ENCODE results near the gene PCYT2. TPM values are rescaled to one million over a fixed set of nuclear protein-coding genes. Genes with fewer than 3 reads are reported as not detected.

Gene PCYT2
- polyA plus RNA-seq, 1 experiment = 44.2 TPM

- TF ChIP-seq CTCF (IDR thresholded peaks at IDR 0.05; ENCODE audit: insufficient read depth, low read depth, low read length) = no peak
- Histone ChIP-seq H3K36me3 (ENCODE audit: control insufficient read depth, insufficient read depth, low read length) (no peaks in the 10 kb centered on the region; the same call in 1 of the 2 replicates), H3K27me3 (ENCODE audit: control insufficient read depth, insufficient read depth, low read length) (peaks cover 6% of the 10 kb centered on the region; the same call in 1 of the 2 replicates), H3K4me3 (ENCODE audit: low read depth, low read length) (no peak overlapping the region)
- CTCF ChIA-PET = interaction anchor here (1.6 to 4.4 kb wide), 2 partner anchors 19 to 80 kb away, joined by 6 to 15 read pairs; no protein-coding TSS in a partner anchor
- POLR2A ChIA-PET = no interaction called here
- DNase-seq (ENCODE audit: low read depth) = no peak
These were observed 29.6 kb upstream of the PCYT2 start for GRCh38 chr17:81940538-81941483.

GRCh38 chr17:81939881-81940385, 28.7 kb upstream of the PCYT2 start:
- POLR2A ChIA-PET = no interaction called here
- Histone ChIP-seq H3K4me3 (ENCODE audit: low read depth, low read length) (no peak overlapping the region), H3K27me3 (ENCODE audit: control insufficient read depth, insufficient read depth, low read length) (peaks cover 6% of the 10 kb centered on the region; the same call in 1 of the 2 replicates), H3K36me3 (ENCODE audit: control insufficient read depth, insufficient read depth, low read length) (peaks cover 3% of the 10 kb centered on the region)
- no peak for TF ChIP-seq CTCF (IDR thresholded peaks at IDR 0.05; ENCODE audit: insufficient read depth, low read depth, low read length)
- no peak for DNase-seq (ENCODE audit: low read depth)
- CTCF ChIA-PET = interaction anchor here (4.4 kb wide), 1 partner anchor 20 kb away, joined by 15 read pairs; no protein-coding TSS in a partner anchor

- ChIA-PET POLR2A (no interaction called here), CTCF (interaction anchor here (1.4 to 4.4 kb wide), 3 partner anchors 20 to 23 kb away, joined by 3 to 16 read pairs (median 15); no protein-coding TSS in a partner anchor)
- no peak for DNase-seq (ENCODE audit: low read depth)
- H3K36me3 ChIP-seq (ENCODE audit: control insufficient read depth, insufficient read depth, low read length) = peaks cover 11% of the 10 kb centered on the region
- H3K4me3 ChIP-seq (ENCODE audit: low read depth, low read length) = no peak overlapping the region
- TF ChIP-seq CTCF (IDR thresholded peaks at IDR 0.05; ENCODE audit: insufficient read depth, low read depth, low read length) = no peak
- H3K27me3 ChIP-seq (ENCODE audit: control insufficient read depth, insufficient read depth, low read length) = peaks cover 4% of the 10 kb centered on the region; the same call in 1 of the 2 replicates
These were observed 28.0 kb upstream of the PCYT2 start for GRCh38 chr17:81939218-81939617.

GRCh38 chr17:81935709-81936084, 24.5 kb upstream of the PCYT2 start:
- no peak for TF ChIP-seq CTCF (IDR thresholded peaks at IDR 0.05; ENCODE audit: insufficient read depth, low read depth, low read length)
- POLR2A ChIA-PET = no interaction called here
- CTCF ChIA-PET = interaction anchor here (0.8 to 1.4 kb wide), 2 partner anchors 8 to 14 kb away, joined by 3 read pairs; partner anchors contain the start of gene MAFG

More at GRCh38 chr17:81935709-81936084, 24.5 kb upstream of the PCYT2 start:
- DNase-seq (ENCODE audit: low read depth) = no peak
- H3K4me3 ChIP-seq (ENCODE audit: low read depth, low read length) = peak overlapping the region; percentile 11; the same call in 1 of the 2 replicates
- H3K27me3 ChIP-seq (ENCODE audit: control insufficient read depth, insufficient read depth, low read length) = 0 out of 2 replicates have a peak, but pooled peaks cover 1% of the 10 kb centered on the region
- H3K36me3 ChIP-seq (ENCODE audit: control insufficient read depth, insufficient read depth, low read length) = peaks cover 20% of the 10 kb centered on the region

All from BJ (cell line).